Measurements from ENCODE around the gene PJA2.

PJA2 gene

GRCh38 chr5:109326919-109327318, 82.9 kb downstream of the PJA2 start:
- no peak overlapping the region for H3K27ac ChIP-seq
- TF ChIP-seq ZFX (IDR thresholded peaks at IDR 0.05) = no peak
- no peak for TF ChIP-seq CTCF (conservative IDR thresholded peaks at IDR 0.05)

GRCh38 chr5:109325456-109325855, 84.3 kb downstream of the PJA2 start:
- no peak overlapping the region for H3K27ac ChIP-seq
- no peak for TF ChIP-seq CTCF (conservative IDR thresholded peaks at IDR 0.05)
- TF ChIP-seq ZFX (IDR thresholded peaks at IDR 0.05) = no peak

- TF ChIP-seq CTCF (conservative IDR thresholded peaks at IDR 0.05) (no peak), ZFX (IDR thresholded peaks at IDR 0.05) (no peak)
Measured at GRCh38 chr5:109324931-109325330, 84.8 kb downstream of the PJA2 start.

GRCh38 chr5:109324351-109324750, 85.4 kb downstream of the PJA2 start:
- no peak overlapping the region for H3K27ac ChIP-seq
- TF ChIP-seq ZFX (IDR thresholded peaks at IDR 0.05) = no peak
- no peak for TF ChIP-seq CTCF (conservative IDR thresholded peaks at IDR 0.05)

More at GRCh38 chr5:109324931-109325330, 84.8 kb downstream of the PJA2 start:
- H3K27ac ChIP-seq = no peak overlapping the region

- no peak for TF ChIP-seq ZFX (IDR thresholded peaks at IDR 0.05)
- H3K27ac ChIP-seq = no peak overlapping the region
Measured at GRCh38 chr5:109322694-109323093, 87.1 kb downstream of the PJA2 start.

- no peak for TF ChIP-seq ZFX (IDR thresholded peaks at IDR 0.05)
- no peak for TF ChIP-seq CTCF (conservative IDR thresholded peaks at IDR 0.05)
- no peak overlapping the region for H3K27ac ChIP-seq
Measured at GRCh38 chr5:109319351-109319750, 90.4 kb downstream of the PJA2 start.

- no peak overlapping the region for H3K27ac ChIP-seq
- no peak for TF ChIP-seq CTCF (conservative IDR thresholded peaks at IDR 0.05)
- TF ChIP-seq ZFX (IDR thresholded peaks at IDR 0.05) = no peak
Measured at GRCh38 chr5:109318455-109319108, 91.2 kb downstream of the PJA2 start.

GRCh38 chr5:109316634-109317033, 93.1 kb downstream of the PJA2 start:
- TF ChIP-seq ZFX (IDR thresholded peaks at IDR 0.05) = no peak
- H3K27ac ChIP-seq = no peak overlapping the region

Measured in C4-2B (cell line).